HCT116 (cell line): ENCODE data around the gene TKFC. TPM values are rescaled to one million over a fixed set of nuclear protein-coding genes. Genes with fewer than 3 reads are reported as not detected.
A peak's percentile ranks its signal among the peaks of the same experiment; 100 is the strongest.

Source experiments
- ATAC-seq: fragments of 200-7000 bp; cut with Tn5 transposase; 2 replicates; pipeline ENCODE4 v1.9.1; 2020; ENCODE audit warnings: mild to moderate bottlenecking, moderate library complexity
- BruUV-seq: library from RNA; stranded (reverse); fragments of 400-500 nt; replicated peaks from 2 replicates; lab custom pipeline; 2021; lab: Mats Ljungman, UMichigan
- CTCF ChIA-PET: fragments of 300-600 bp; sonication (Branson Sonifier 250); formaldehyde crosslinking; loops from one replicate; lab custom pipeline; 2021; ENCODE audit warnings: antibody characterized with exemption; lab: Charles Lee
- POLR2A ChIA-PET: fragments of 300-600, 350-600 bp; sonication (Branson Sonifier 250); formaldehyde crosslinking; loops from one replicate; lab custom pipeline; 2021; ENCODE audit warnings: antibody characterized with exemption; lab: Charles Lee
- RAD21 ChIA-PET, 2 experiments: fragments of 300-600 bp; sonication (Branson Sonifier 250); formaldehyde crosslinking; loops; one replicate each; lab custom pipeline; 2023; ENCODE audit warnings: low total read pairs in 2 of 2; ENCODE audit not compliant: uncharacterized antibody in 2 of 2, unreplicated experiment in 2 of 2, low non-redundant PET in 1 of 2; lab: Charles Lee
- DNase-seq: peaks from one replicate; pipeline ENCODE4 v3.0.0-alpha.2; 2010; ENCODE audit warnings: low read depth, low spot score
- H2AFZ ChIP-seq: fragments of 200-600 bp; shearing (Covaris generic), sonication (generic); 2 replicates; pipeline ENCODE4 v1.6.1; 2017; ENCODE audit warnings: low read depth, mixed run types, mixed read lengths, antibody characterized with exemption, low read length; ENCODE audit not compliant: poor library complexity, severe bottlenecking
- H3K27ac ChIP-seq: 2 replicates; pipeline ENCODE4 v1.5.1; 2012; ENCODE audit warnings: low read depth, low read length
- H3K27me3 ChIP-seq: fragments of 200-600 bp; sonication (generic); 2 replicates; pipeline ENCODE4 v1.6.1; 2016; ENCODE audit warnings: mixed run types, low read length, mixed read lengths; ENCODE audit not compliant: insufficient read depth
- H3K36me3 ChIP-seq, 2 experiments: fragments of 200-500 bp in 1 of 2; fragments of 200-600 bp in 1 of 2; sonication (Bioruptor generic) in 1 of 2; sonication (generic) in 1 of 2; 2 replicates each; pipeline versions ENCODE4 v1.5.1 to v1.6.1; 2014 to 2016; ENCODE audit warnings: low read length in 2 of 2, inconsistent platforms in 1 of 2, mixed read lengths in 1 of 2, mixed run types in 1 of 2; ENCODE audit not compliant: insufficient read depth in 2 of 2, control insufficient read depth in 1 of 2
- H3K4me1 ChIP-seq, 2 experiments: fragments of 200-600 bp in 1 of 2; sonication (generic) in 1 of 2; 2 replicates each; pipeline versions ENCODE4 v1.5.1 to v1.6.1; 2012 to 2017; ENCODE audit warnings: low read length in 2 of 2, inconsistent platforms in 1 of 2, mild to moderate bottlenecking in 1 of 2, mixed read lengths in 1 of 2, mixed run types in 1 of 2, moderate library complexity in 1 of 2; ENCODE audit not compliant: insufficient read depth in 2 of 2, control insufficient read depth in 1 of 2
- H3K4me2 ChIP-seq: fragments of 200-600 bp; sonication (generic); 2 replicates; pipeline ENCODE4 v1.6.1; 2017; ENCODE audit warnings: mixed run types, low read length, mixed read lengths
- H3K4me3 ChIP-seq, 2 experiments: fragments of 200-600 bp in 1 of 2; sonication (generic) in 1 of 2; replicated peaks in 1 of 2; 2 replicates each; pipeline ENCODE4 v1.5.1; 2011 to 2016; ENCODE audit warnings: low read length in 2 of 2, control low read depth in 1 of 2, low read depth in 1 of 2, mild to moderate bottlenecking in 1 of 2, mixed read lengths in 1 of 2, mixed run types in 1 of 2
- H3K79me2 ChIP-seq: fragments of 200-600 bp; sonication (generic); 2 replicates; pipeline ENCODE4 v1.6.1; 2017; ENCODE audit warnings: mild to moderate bottlenecking, mixed run types, low read length, moderate library complexity, mixed read lengths; ENCODE audit not compliant: insufficient read depth
- H3K9ac ChIP-seq: fragments of 200-600 bp; sonication (generic); 2 replicates; pipeline ENCODE4 v1.6.1; 2016; ENCODE audit warnings: low read length, mixed read lengths
- H3K9me2 ChIP-seq: fragments of 200-600 bp; sonication (generic), shearing (Covaris generic); 2 replicates; pipeline ENCODE4 v1.6.1; 2017; ENCODE audit warnings: mixed run types, mild to moderate bottlenecking, moderate library complexity; ENCODE audit not compliant: insufficient read depth
- H3K9me3 ChIP-seq, 2 experiments: fragments of 200-500 bp in 1 of 2; fragments of 200-600 bp in 1 of 2; sonication (Bioruptor generic) in 1 of 2; sonication (generic) in 1 of 2; 2 replicates each; pipeline ENCODE4 v1.6.1; 2014 to 2017; ENCODE audit warnings: low read length in 2 of 2, mixed read lengths in 2 of 2, inconsistent platforms in 1 of 2, low read depth in 1 of 2, mild to moderate bottlenecking in 1 of 2, mixed run types in 1 of 2, moderate library complexity in 1 of 2; ENCODE audit not compliant: control insufficient read depth in 1 of 2, insufficient read depth in 1 of 2
- H4K20me1 ChIP-seq: fragments of 200-600 bp; sonication (generic), shearing (Covaris generic); 2 replicates; pipeline ENCODE4 v1.6.1; 2017; ENCODE audit warnings: mixed run types, mild to moderate bottlenecking, moderate library complexity; ENCODE audit not compliant: insufficient read depth
- CBX3 ChIP-seq: IDR thresholded peaks from 2 replicates; pipeline ENCODE4 v1.6.1; 2012; ENCODE audit warnings: low read depth
- CEBPB ChIP-seq: IDR thresholded peaks from 2 replicates; pipeline ENCODE4 v1.6.1; 2012; ENCODE audit warnings: low read depth
- ELF1 ChIP-seq: IDR thresholded peaks from 2 replicates; pipeline ENCODE4 v1.6.1; 2012; ENCODE audit warnings: low read depth, borderline replicate concordance
- EZH2 ChIP-seq: fragments of 200-600 bp; sonication (generic); IDR thresholded peaks from 2 replicates; pipeline ENCODE4 v1.6.1; 2017; ENCODE audit warnings: antibody characterized with exemption, mixed run types
- EZH2phosphoT487 ChIP-seq: fragments of 200-600 bp; IDR thresholded peaks from 2 replicates; pipeline ENCODE4 v1.6.1; 2018; ENCODE audit warnings: antibody characterized with exemption, borderline replicate concordance
- JUND ChIP-seq: IDR thresholded peaks from 2 replicates; pipeline ENCODE4 v1.6.1; 2012
- POLR2A ChIP-seq: IDR thresholded peaks from 2 replicates; pipeline ENCODE4 v1.7.0; 2011; ENCODE audit warnings: borderline replicate concordance; ENCODE audit not compliant: insufficient read depth, insufficient read length; ENCODE audit errors: extremely low read depth
- POLR2AphosphoS5 ChIP-seq: IDR thresholded peaks from 2 replicates; pipeline ENCODE4 v1.6.1; 2011; ENCODE audit warnings: mild to moderate bottlenecking, low read depth, low read length, moderate library complexity
- SP1 ChIP-seq: IDR thresholded peaks from 2 replicates; pipeline ENCODE4 v1.6.1; 2012; ENCODE audit warnings: low read depth
- SRF ChIP-seq: IDR thresholded peaks from 2 replicates; pipeline ENCODE4 v1.6.1; 2012; ENCODE audit warnings: low read depth
- TCF7L2 ChIP-seq: IDR thresholded peaks from 2 replicates; pipeline ENCODE4 v1.7.0; 2011; ENCODE audit warnings: borderline replicate concordance, inconsistent platforms; ENCODE audit not compliant: insufficient read depth, insufficient read length; ENCODE audit errors: extremely low read depth
- YY1 ChIP-seq: IDR thresholded peaks from 2 replicates; pipeline ENCODE4 v1.6.1; 2011; ENCODE audit warnings: low read length, low read depth, moderate library complexity, mild to moderate bottlenecking; ENCODE audit not compliant: insufficient replicate concordance; ENCODE audit errors: extremely low read depth
- ZFX ChIP-seq: fragments of 450-650 bp; IDR thresholded peaks from 2 replicates; pipeline ENCODE4 v1.6.1; 2017
- ZNF274 ChIP-seq: fragments of 200-500 bp; sonication (Bioruptor generic); IDR thresholded peaks from 2 replicates; pipeline ENCODE4 v1.6.1; 2014; ENCODE audit warnings: mild to moderate bottlenecking, low read depth, low read length, inconsistent platforms
- intact Hi-C: fragments of 100-400 bp; cut with micrococcal nuclease; formaldehyde crosslinking; loops from 2 replicates; pipeline ENCODE4 v1.10.0; 2022
- total RNA-seq: library from RNA; stranded (reverse); gene quantifications from one replicate; pipeline ENCODE4 v1.2.1, GENCODE V29; 2021; ENCODE audit not compliant: unreplicated experiment
- TF ChIP-seq, protein P1 (sequence below): IDR thresholded peaks from 2 replicates; pipeline ENCODE4 v1.6.1; 2012

Gene TKFC
- total RNA-seq, 1 experiment from 2014 or later = 156 TPM

DNA sequence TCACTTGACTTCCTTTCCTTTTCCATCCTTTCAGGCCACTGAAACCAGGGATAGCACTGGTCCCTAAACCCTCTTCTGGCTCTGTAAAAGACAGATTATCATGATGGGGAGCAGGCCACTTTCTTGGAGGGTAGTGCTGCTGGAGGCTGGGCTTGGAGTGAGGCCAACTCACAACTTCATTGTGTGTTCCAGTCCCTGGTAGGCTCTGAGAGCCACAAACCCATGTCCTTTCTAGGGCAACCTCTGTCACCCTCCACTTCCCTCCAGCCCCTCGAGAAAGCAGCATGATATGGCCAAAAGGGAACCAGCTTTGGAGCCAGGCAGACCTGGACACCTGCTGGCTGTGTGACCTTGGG, 2.3 kb downstream of the TKFC start:
- DNase-seq = no peak
- Histone ChIP-seq H3K79me2 (peaks cover 51% of the 10 kb centered on the region), H3K27me3 (no peaks in the 10 kb centered on the region), H3K4me3 (no peak overlapping the region), H3K27ac (peak overlapping the region; percentile 92), H2AFZ (no peak overlapping the region), H3K9ac (peak overlapping the region; percentile 97; the same call in 1 of the 2 replicates), H3K9me2 (no peaks in the 10 kb centered on the region), H3K4me1 (peaks cover 28 to 46% of the 10 kb centered on the region in 2 experiments), H3K36me3 (peaks cover 3 to 5% of the 10 kb centered on the region in 2 experiments; a peak in 2 of 4 replicates), H3K4me2 (peak overlapping the region; percentile 93), H3K9me3 (no peaks in the 10 kb centered on the region), H4K20me1 (no peaks in the 10 kb centered on the region)
- no TSS peak for BruUV-seq
- ChIA-PET RAD21 (interaction anchor here (1.5 to 1.7 kb wide), 2 partner anchors 50 kb away, joined by 14 to 15 read pairs; no protein-coding TSS in a partner anchor), CTCF (interaction anchor here (0.8 to 4.6 kb wide), 12 partner anchors 13 to 560 kb away, joined by 4 to 120 read pairs (median 8); partner anchors contain the start of genes CYB561A3 and TMEM138), POLR2A (interaction anchor here (0.6 to 2.0 kb wide), 6 partner anchors 8 to 66 kb away, joined by 3 to 45 read pairs (median 6); partner anchors contain the start of genes CYB561A3, TMEM138 and TMEM216)
- intact Hi-C loops = loop anchor here (5.0 kb wide), 1 partner anchor 292 kb away; no protein-coding TSS in a partner anchor
- ATAC-seq = no peak
- TF ChIP-seq POLR2A (no peak), CEBPB (no peak), SP1 (no peak; the same call in 1 of the 2 replicates), ZFX (0 out of 2 replicates have a peak, but pooled peaks have one; percentile 4), POLR2AphosphoS5 (no peak)

DNA sequence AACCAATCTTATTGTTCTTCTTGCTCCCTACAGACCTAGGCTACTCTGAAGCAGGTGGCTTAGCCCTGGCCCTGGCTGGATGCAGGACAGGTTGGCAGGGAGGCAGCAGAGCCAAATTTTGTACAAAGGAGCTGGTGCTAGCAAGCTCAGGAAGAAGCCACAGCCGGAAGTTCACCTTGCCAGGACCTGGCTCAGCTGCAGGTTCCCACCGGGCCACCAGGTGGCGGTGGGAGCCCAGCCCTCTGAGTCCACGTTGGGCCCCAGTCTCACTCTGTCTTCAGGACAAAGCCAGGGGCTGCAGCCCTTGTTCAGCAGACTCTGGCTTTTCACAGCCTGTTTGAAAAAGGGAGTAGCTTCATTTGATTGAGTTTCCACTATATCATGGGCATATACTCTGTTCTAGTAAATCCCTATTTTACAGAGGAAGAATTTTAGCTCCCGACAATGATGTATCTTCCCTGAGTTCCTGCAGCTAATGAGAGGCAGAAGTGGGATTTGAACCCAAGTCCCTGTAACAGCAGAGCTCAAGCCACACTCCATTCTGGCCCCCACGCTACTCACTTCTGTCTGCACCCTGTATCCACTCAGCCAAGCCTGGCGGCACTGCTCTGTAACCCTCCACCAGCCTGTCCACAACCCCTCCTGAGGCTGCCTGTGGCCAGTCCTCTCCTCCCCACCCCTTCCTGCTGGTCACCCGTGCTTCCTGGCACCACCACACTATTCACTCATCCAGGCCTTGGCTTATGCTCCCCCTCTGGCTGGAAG, 3.3 kb downstream of the TKFC start:
- Histone ChIP-seq H3K4me3 (no peak overlapping the region), H3K9me2 (no peaks in the 10 kb centered on the region), H3K36me3 (peaks cover 3 to 5% of the 10 kb centered on the region in 2 experiments; a peak in 1 of 4 replicates), H3K4me1 (peaks cover 26 to 41% of the 10 kb centered on the region in 2 experiments), H3K27me3 (no peaks in the 10 kb centered on the region), H2AFZ (peak overlapping the region; percentile 67), H3K27ac (peak overlapping the region; percentile 92), H3K9me3 (no peaks in the 10 kb centered on the region), H3K9ac (peak overlapping the region; percentile 56), H3K4me2 (peak overlapping the region; percentile 59), H3K79me2 (peaks cover 40% of the 10 kb centered on the region), H4K20me1 (no peaks in the 10 kb centered on the region)
- peak; percentile 59 for DNase-seq
- CTCF ChIA-PET = interaction anchor here (0.6 to 4.6 kb wide), 23 partner anchors 9 to 561 kb away, joined by 3 to 120 read pairs (median 4); partner anchors contain the start of genes CYB561A3, TMEM138 and TMEM216
- BruUV-seq = no TSS peak
- intact Hi-C loops = loop anchor here (1.0 to 5.0 kb wide), 2 partner anchors 49 to 291 kb away; no protein-coding TSS in a partner anchor
- POLR2A ChIA-PET = interaction anchor here (0.6 to 2.0 kb wide), 8 partner anchors 8 to 93 kb away, joined by 3 to 45 read pairs (median 4); partner anchors contain the start of genes CPSF7, CYB561A3, SDHAF2 and TMEM138
- ATAC-seq = peak; percentile 72
- RAD21 ChIA-PET = interaction anchor here (0.6 to 1.7 kb wide), 3 partner anchors 14 to 49 kb away, joined by 3 to 15 read pairs (median 14); no protein-coding TSS in a partner anchor
- TF ChIP-seq CEBPB (no peak), CBX3 (no peak), SRF (no peak), YY1 (no peak), SP1 (no peak), TCF7L2 (no peak), JUND (no peak), EZH2phosphoT487 (no peak), ZNF274 (no peak), ELF1 (no peak; the same call in 1 of the 2 replicates), EZH2 (no peak), POLR2A (no peak)
- TF ChIP-seq, protein P1, sequence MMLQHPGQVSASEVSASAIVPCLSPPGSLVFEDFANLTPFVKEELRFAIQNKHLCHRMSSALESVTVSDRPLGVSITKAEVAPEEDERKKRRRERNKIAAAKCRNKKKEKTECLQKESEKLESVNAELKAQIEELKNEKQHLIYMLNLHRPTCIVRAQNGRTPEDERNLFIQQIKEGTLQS = no peak
